Uterus (tissue), 4 donors: ENCODE data around the gene KDELR3. TPM values are rescaled to one million over a fixed set of nuclear protein-coding genes. Genes with fewer than 3 reads are reported as not detected.

Experiments used
- DNase-seq, 2 donors: peaks; one replicate each; pipeline ENCODE4 v3.0.0-alpha.2; 2019 to 2020
- H3K27ac ChIP-seq, 2 donors: fragments of 200-600 bp; sonication (generic); 1 replicate in 1 of 2; 2 replicates in 1 of 2; pipeline ENCODE4 v1.5.1; 2016 to 2018
- H3K27me3 ChIP-seq, 2 donors: fragments of 200-600 bp; sonication (generic); one replicate each; pipeline ENCODE4 v1.5.1; 2018 to 2019; ENCODE audit warnings: control low read depth in 1 of 2
- H3K36me3 ChIP-seq, 2 donors: fragments of 200-600 bp; sonication (generic); one replicate each; pipeline ENCODE4 v1.5.1; 2019; ENCODE audit warnings: control low read depth in 1 of 2
- H3K4me1 ChIP-seq, 2 donors: fragments of 200-600 bp; sonication (generic); one replicate each; pipeline ENCODE4 v1.5.1; 2018 to 2019; ENCODE audit warnings: control low read depth in 1 of 2
- H3K4me3 ChIP-seq, 2 donors: fragments of 200-600 bp; sonication (generic); 1 replicate in 1 of 2; 2 replicates in 1 of 2; pipeline ENCODE4 v1.5.1; 2018 to 2019; ENCODE audit warnings: mild to moderate bottlenecking in 1 of 2
- H3K9me3 ChIP-seq, 2 donors: fragments of 200-600 bp; sonication (generic); one replicate each; pipeline ENCODE4 v1.5.1; 2019; ENCODE audit warnings: control low read depth in 1 of 2
- POLR2A ChIP-seq, 2 donors: fragments of 450-650 bp; IDR thresholded peaks; one replicate each; pipeline ENCODE4 v1.6.1; 2016; ENCODE audit warnings: antibody characterized with exemption in 2 of 2, mild to moderate bottlenecking in 1 of 2, moderate library complexity in 1 of 2
- intact Hi-C: fragments of 100-400 bp; cut with DNase I; formaldehyde crosslinking; loops from one replicate; pipeline ENCODE4 v1.15.1; 2023; ENCODE audit warnings: low total_unique reads
- total RNA-seq, 4 donors: library from RNA; depleted of rRNA in 3 of 4; stranded (reverse); fragments of >200 nt in 3 of 4; gene quantifications; one replicate each; pipeline versions ENCODE4 v1.1.0 to v1.2.4, GENCODE V29; 2014 to 2023
- TF ChIP-seq, protein P1 (sequence below), 4 experiments: fragments of 200-600 bp in 2 of 4; fragments of 450-650 bp in 2 of 4; sonication (generic) in 2 of 4; IDR thresholded peaks; one replicate each; pipeline ENCODE4 v1.5.1; 2016 to 2019; ENCODE audit warnings: antibody characterized with exemption in 4 of 4, mild to moderate bottlenecking in 2 of 4, moderate library complexity in 1 of 4
- donor health status: DM: yes; HTN: yes; CAD: no.

KDELR3 gene
- total RNA-seq, 4 donors from 2014 or later: 0.77 to 43.1 (median 4.7) TPM; not detected in 1

GRCh38 chr22:38491707-38492348 lies 23.9 kb downstream of the KDELR3 start:
- Histone ChIP-seq H3K4me3 (no peak overlapping the region), H3K4me1 (no peaks in the 10 kb centered on the region), H3K36me3 (peaks cover 0 to 3% of the 10 kb centered on the region in 2 donors), H3K27ac (peak overlapping the region in 1 of 2 donors; percentile 8), H3K9me3 (no peaks in the 10 kb centered on the region), H3K27me3 (no peaks in the 10 kb centered on the region)
- TF ChIP-seq, protein P1, sequence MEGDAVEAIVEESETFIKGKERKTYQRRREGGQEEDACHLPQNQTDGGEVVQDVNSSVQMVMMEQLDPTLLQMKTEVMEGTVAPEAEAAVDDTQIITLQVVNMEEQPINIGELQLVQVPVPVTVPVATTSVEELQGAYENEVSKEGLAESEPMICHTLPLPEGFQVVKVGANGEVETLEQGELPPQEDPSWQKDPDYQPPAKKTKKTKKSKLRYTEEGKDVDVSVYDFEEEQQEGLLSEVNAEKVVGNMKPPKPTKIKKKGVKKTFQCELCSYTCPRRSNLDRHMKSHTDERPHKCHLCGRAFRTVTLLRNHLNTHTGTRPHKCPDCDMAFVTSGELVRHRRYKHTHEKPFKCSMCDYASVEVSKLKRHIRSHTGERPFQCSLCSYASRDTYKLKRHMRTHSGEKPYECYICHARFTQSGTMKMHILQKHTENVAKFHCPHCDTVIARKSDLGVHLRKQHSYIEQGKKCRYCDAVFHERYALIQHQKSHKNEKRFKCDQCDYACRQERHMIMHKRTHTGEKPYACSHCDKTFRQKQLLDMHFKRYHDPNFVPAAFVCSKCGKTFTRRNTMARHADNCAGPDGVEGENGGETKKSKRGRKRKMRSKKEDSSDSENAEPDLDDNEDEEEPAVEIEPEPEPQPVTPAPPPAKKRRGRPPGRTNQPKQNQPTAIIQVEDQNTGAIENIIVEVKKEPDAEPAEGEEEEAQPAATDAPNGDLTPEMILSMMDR (IDR thresholded peaks at IDR 0.05): no peak
- TF ChIP-seq POLR2A (IDR thresholded peaks at IDR 0.05): no peak
- intact Hi-C loops: no loop called here
- DNase-seq: no peak

DNA sequence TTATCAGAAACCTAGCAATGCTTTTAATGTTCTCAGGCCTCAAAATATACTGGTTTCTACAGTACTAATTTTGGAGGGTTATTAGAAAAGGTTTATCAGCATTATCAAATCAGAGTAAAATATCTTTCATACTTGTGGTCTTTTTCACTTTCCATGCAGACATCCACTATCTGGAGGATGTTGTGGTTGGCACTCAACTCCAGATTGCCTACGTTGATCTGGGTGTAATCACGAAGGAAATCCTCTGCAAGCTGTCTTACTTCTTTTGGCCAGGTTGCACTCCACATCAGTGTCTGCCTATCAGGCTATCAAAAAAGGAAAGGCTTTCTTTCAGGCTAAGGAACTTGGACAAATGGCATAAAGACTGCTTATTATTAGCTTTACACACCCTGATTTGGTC lies 26.6 kb downstream of the KDELR3 start:
- DNase-seq: no peak
- H3K27ac ChIP-seq: no peak overlapping the region

GRCh38 chr22:38494939-38495338 lies 27.0 kb downstream of the KDELR3 start:
- Histone ChIP-seq H3K4me1 (peaks cover 0 to 8% of the 10 kb centered on the region in 2 donors), H3K27me3 (no peaks in the 10 kb centered on the region), H3K27ac (no peak overlapping the region), H3K4me3 (no peak overlapping the region), H3K9me3 (no peaks in the 10 kb centered on the region), H3K36me3 (no peaks in the 10 kb centered on the region)
- intact Hi-C loops: no loop called here
- TF ChIP-seq, protein P1 (IDR thresholded peaks at IDR 0.05): no peak
- TF ChIP-seq POLR2A (IDR thresholded peaks at IDR 0.05): no peak
- no peak for DNase-seq

More for the DNA sequence above, 26.6 kb downstream of the KDELR3 start:
- TF ChIP-seq, protein P1 (IDR thresholded peaks at IDR 0.05): no peak
- TF ChIP-seq POLR2A (IDR thresholded peaks at IDR 0.05): no peak
- no peaks in the 10 kb centered on the region for H3K9me3 ChIP-seq
- peaks cover 0 to 8% of the 10 kb centered on the region in 2 donors for H3K4me1 ChIP-seq
- intact Hi-C loops: no loop called here
- no peak overlapping the region for H3K4me3 ChIP-seq
- H3K36me3 ChIP-seq: no peaks in the 10 kb centered on the region
- H3K27me3 ChIP-seq: no peaks in the 10 kb centered on the region

DNA sequence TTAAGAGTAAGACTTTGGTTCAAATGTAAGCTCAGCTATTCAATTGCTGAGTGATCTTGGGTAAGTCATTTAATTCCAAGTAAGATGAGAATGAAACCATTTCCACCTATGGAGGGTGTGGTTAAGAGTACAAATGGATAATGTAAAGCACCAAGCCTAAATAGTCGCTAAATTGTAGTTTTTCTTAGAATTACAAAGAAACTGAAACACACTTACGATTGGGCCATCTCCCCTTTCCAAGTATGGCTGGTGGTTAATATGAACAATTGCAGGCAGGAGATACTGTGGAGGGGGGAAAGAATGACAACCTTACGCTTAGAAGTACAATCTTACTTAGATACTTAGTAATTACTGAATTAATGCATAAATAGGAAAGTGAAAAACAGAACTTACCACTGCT lies 30.0 kb downstream of the KDELR3 start:
- Histone ChIP-seq H3K9me3 (no peaks in the 10 kb centered on the region), H3K27me3 (no peaks in the 10 kb centered on the region), H3K4me3 (no peak overlapping the region), H3K27ac (no peak overlapping the region), H3K4me1 (peaks cover 8 to 9% of the 10 kb centered on the region in 2 donors), H3K36me3 (no peaks in the 10 kb centered on the region)
- intact Hi-C loops: no loop called here
- TF ChIP-seq POLR2A (IDR thresholded peaks at IDR 0.05): no peak
- TF ChIP-seq, protein P1 (IDR thresholded peaks at IDR 0.05): no peak
- no peak for DNase-seq

GRCh38 chr22:38501797-38502672 lies 34.1 kb downstream of the KDELR3 start:
- DNase-seq: no peak
- Histone ChIP-seq H3K27me3 (no peaks in the 10 kb centered on the region), H3K36me3 (no peaks in the 10 kb centered on the region), H3K4me1 (peaks cover 8 to 9% of the 10 kb centered on the region in 2 donors), H3K9me3 (no peaks in the 10 kb centered on the region), H3K4me3 (no peak overlapping the region), H3K27ac (peak overlapping the region in 1 of 2 donors; percentile 100)
- intact Hi-C loops: no loop called here
- TF ChIP-seq, protein P1 (IDR thresholded peaks at IDR 0.05): no peak
